HG02852 (cell line): ENCODE results near the gene CGB8.
"Not testable (repeated sequence)": the region's sequence is repeated elsewhere in the genome, so short reads cannot be mapped to it uniquely, and the experiment has no call there.

Experiments
- ATAC-seq: cut with Tn5 transposase; IDR thresholded peaks from one replicate; pipeline ENCODE4 v1.9.1; 2021; ENCODE audit warnings: mild to moderate bottlenecking, moderate library complexity; ENCODE audit not compliant: unreplicated experiment

CGB8 gene

GRCh38 chr19:49036815-49037214 is 12.1 kb downstream of the CGB8 start, which contains the start of gene CGB1:
Gene CGB1, minus strand, starts transcription at chr19:49036895. Its CDS starts 184 bp downstream, at chr19:49036711.
- ATAC-seq: not testable (repeated sequence)

DNA sequence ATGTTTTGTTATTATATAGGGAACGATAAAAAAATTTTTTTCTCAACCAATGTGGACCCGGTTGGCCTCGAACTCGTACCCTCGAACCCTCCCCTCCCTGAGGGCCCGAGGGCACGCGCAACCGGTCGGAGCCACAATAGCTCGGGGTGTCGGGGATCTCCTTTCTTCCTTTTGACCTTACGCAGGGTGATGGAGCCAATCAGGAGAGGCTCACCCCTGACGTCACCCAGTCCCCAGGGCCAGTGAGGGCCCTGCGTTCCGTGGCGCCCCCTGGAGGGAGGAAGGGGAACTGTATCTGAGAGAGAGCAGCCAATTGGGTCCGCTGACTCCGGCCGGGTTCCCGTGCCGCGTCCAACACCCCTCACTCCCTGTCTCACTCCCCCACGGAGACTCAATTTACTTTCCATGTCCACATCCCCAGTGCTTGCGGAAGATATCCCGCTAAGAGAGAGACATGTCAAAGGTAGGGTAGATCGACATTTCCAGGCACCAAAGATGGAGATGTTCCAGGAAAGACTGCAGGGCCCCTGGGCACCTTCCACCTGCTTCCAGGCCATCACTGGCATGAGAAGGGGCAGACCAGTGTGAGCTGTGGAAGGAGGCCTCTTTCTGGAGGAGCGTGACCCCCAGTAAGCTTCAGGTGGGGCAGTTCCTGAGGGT is 17.1 kb downstream of the CGB8 start, which contains the start of gene CGB2:
CGB2 (plus strand) TSS at position 249 of the 660 bp plus-strand sequence; CDS start at position 455, 206 bp downstream.
- not testable (repeated sequence) for ATAC-seq

- ATAC-seq: not testable (repeated sequence)
Measured at GRCh38 chr19:49030323-49030722, 18.6 kb downstream of the CGB8 start.

DNA sequence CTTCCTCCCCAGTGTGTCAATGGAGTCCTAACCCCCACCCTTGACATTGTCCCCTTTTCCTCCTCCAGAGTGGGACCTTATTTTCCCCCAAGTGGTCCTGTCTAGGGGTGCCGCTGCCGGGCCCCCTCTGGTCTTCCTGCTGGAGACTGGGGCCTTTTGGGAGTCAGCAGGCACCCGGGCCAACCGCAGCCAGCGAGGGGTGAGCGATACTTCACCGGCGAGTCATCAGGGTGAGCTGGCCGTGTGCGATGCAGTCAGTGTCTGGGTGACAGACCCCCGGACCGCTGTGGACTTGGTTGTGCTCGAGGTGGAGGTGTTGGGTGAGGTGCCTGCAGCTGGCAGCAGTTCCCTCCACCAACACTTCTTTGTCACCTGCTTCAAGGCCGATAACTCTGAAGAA is 19.2 kb downstream of the CGB8 start:
- ATAC-seq: not testable (repeated sequence)

- not testable (repeated sequence) for ATAC-seq
Measured at GRCh38 chr19:49028686-49029085, 20.2 kb downstream of the CGB8 start.

GRCh38 chr19:49025599-49025998 is 23.3 kb downstream of the CGB8 start:
- ATAC-seq: not testable (repeated sequence)

- not testable (repeated sequence) for ATAC-seq
Measured at GRCh38 chr19:49025088-49025487, 23.8 kb downstream of the CGB8 start.

DNA sequence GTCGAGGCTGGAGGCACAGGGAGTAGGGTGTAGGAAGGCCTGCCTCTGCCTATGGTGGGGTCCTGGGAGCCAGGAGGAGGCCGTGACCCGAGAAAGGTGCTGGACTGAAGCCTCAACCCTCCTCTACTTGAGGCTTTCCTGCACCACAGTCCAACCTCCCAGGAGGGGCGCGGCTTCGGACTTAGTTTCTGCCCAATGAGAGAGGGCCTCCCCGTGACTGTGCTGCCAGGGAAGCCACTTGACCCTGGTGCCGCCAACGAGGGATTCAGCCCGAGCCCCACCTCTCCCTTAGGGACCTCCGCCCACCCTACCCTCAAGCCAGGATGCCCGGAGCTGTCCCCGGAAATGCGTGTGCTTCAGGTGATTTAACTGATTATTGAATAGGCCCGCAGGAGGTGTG is 24.7 kb downstream of the CGB8 start, which contains the start of gene CGB3:
CGB3 (minus strand) TSS at position 101 of the 400 bp plus-strand sequence. CDS start 362 bp downstream, outside the sequence.
- not testable (repeated sequence) for ATAC-seq

DNA sequence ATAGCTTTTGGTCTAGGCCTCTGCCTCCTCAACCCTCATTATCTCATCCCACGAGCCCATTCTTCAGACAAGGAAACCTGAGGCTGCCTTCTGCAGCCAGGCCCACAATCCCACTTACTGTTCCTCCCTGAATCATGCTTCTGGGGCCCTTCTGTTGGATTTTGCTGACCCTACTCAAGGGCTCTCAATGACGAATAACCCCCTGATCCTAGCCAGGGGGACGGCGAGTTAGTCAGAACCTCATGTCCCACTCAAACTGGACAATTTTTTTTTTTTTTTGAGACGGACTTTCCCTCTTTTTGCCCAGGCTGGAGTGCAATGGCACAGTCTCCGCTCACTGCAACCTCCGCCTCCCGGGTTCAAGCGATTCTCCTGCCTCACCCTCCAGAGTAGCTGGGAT is 26.8 kb downstream of the CGB8 start:
- no peak for ATAC-seq

DNA sequence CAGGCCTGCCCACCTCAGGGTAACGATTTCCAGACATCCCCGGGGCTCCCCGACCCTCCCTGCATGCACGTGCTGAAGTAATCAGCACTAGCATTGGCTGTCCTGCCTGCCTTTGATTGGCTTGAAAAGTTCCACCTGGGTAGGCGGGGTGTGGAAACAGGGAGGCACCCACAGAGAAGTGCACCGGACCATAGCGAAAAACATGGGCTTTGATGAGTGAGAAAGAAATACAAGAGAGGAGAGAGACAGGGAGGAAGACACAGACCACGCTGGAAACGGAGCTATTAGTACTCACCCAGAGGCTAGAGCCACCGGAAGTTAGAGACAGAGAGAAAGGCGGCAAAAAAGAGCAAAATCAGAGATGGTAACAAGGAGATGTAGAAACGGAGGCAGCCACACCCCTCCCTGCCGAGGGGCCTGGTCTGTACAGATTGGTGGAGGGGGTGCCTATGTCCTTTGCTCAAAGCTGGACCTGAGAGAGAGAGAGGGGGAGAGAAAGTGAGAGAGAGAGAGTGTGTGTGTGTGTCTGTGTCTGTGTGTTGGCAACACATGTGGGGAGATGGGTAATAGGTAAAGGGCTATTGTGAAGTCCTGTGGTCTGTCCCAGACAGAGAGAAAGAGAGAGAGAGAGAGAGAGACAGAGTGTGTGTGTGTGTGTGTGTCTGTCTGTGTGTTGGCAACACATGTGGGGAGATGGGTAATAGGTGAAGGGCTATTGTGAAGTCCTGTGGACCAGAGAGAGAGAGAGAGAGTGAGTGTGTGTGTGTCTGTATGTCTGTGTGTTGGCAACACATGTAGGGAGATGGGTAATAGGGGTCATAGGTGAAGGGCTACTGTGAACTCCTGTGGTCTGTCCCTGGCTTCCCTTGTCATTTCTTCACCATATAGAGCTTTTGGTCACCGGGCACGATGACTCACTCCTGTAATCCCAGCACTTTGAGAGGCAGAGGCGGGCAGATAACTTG is 27.7 kb downstream of the CGB8 start:
- ATAC-seq: no peak

- ATAC-seq: no peak
Measured at GRCh38 chr19:49020342-49020741, 28.6 kb downstream of the CGB8 start.

DNA sequence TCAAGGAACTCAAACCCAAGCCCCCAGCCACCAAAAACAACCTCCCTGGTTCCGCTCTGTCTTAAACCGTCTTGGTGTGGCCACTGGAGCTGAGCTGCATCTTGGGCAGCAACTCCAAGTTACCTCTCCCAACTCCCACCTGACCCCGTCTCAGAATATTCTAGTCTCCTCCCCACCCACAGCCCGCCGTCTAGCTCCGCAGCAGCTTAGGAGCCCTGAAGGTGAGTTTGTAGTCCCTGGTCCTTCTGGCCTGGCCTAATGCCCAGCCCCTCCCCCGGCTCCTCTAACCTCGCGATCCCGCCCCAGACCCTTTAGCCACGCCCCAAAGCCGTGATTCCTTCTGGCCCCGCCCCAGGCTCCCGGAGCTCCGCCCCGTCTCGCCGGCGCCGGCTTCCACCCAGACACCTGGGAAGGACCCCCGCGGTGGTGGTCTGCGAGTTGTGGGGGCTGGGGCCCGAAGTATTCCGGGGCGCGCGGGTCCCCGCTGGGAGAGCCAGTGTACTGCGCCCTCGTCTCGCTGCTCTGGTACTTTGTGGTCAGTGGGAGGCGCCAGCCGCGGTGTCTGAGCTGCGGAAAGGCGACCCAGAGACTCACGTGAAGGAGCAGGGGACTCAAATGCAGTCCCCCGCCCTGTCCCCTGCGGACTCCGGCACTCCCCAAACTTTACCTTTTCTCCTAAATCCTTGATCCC is 29.5 kb downstream of the CGB8 start:
- ATAC-seq: no peak

DNA sequence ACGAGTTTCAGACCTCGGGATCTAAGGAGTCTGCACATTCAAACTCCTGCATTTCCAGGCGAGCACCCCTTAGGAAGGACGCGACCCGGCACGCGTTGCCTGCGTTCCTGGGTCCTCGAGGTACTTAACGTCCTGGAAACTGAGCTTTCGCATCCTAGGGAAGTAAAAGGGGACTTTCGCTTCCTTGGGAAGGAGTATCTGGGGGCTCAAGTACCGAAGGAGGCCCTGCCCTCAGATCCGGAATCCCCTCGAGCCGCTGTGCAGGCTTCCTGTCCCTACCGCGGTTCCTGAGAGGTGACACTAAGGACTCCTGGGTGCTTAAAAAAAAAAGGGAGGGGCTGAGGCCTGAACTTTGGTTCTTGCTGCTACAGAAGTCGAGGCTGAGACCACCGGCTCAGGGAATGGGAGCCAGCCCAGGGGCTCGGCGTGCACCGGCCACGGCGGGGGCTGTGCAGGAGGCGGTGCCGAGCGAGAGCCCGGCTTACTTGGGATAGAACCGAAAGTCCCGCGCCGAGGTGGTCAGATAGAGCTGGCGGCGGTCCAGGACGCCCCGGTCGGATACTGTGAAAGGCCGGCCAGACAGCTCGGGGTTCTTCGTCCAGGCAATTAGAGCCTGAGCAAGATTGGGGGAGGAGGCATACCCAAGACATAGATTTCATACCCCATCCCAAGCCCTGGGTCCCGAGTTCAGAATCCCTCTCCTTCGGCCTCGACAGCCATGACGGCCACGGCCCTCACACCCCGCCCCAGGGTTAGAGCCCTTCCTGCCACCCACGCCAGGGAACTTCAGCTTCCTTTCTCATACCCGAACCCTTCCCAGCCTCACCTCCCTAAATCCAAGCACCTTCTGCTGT is 30.3 kb downstream of the CGB8 start:
- ATAC-seq: not testable (repeated sequence)

- no peak for ATAC-seq
Measured at GRCh38 chr19:49017666-49018351, 31.1 kb downstream of the CGB8 start.

GRCh38 chr19:49017041-49017665 is 31.8 kb downstream of the CGB8 start, which contains the start of gene LHB:
Gene LHB, minus strand, starts transcription at chr19:49017091. Its CDS starts 10 bp downstream, at chr19:49017081.
- ATAC-seq: no peak

GRCh38 chr19:49016067-49016839 is 32.7 kb downstream of the CGB8 start:
- ATAC-seq: no peak

DNA sequence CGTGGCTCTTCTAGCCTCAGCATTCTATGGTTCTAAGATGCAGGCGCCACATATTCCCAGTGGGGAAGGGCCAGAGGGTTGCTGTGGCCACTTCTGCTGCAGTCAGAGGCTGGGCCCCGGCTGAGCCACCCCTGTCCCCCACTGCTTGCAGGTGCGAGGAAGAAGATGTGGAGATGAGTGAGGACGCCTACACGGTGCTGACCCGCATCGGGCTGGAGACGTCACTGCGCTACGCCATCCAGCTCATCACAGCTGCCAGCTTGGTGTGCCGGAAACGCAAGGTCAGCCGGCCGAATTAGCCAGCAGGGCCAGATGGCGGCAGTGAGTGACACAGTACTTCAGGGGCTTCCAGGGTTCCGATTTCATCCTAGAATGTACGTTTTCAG is 34.0 kb downstream of the CGB8 start:
- ATAC-seq: no peak
